IMR-90 (cell line): Measurements from ENCODE around the gene POU2F1. TPM values are rescaled to one million over a fixed set of nuclear protein-coding genes. Genes with fewer than 3 reads are reported as not detected.

Experiments
- ATAC-seq: fragments of 200-7000 bp; cut with Tn5 transposase; 2 replicates; pipeline ENCODE4 v1.9.1; 2020; ENCODE audit warnings: low read depth, mild to moderate bottlenecking, moderate library complexity
- BruUV-seq: library from RNA; stranded (reverse); fragments of 400-500 nt; replicated peaks from 2 replicates; lab custom pipeline; 2021; lab: Mats Ljungman, UMichigan
- CTCF ChIA-PET: fragments of 300-600 bp; formaldehyde crosslinking; extraction: SDS; loops from one replicate; lab custom pipeline; 2021; ENCODE audit warnings: antibody characterized with exemption; lab: Yijun Ruan, JAX
- POLR2A ChIA-PET: fragments of 300-600 bp; sonication (Branson Sonifier 250); formaldehyde crosslinking; loops from one replicate; lab custom pipeline; 2022; ENCODE audit warnings: antibody characterized with exemption; ENCODE audit not compliant: unreplicated experiment; lab: Charles Lee
- DNase-seq: peaks from one replicate; pipeline ENCODE4 v3.0.0; 2013
- H2AFZ ChIP-seq: replicated peaks from 2 replicates; pipeline ENCODE3; 2013; ENCODE audit warnings: low read length, mild to moderate bottlenecking; ENCODE audit not compliant: poor library complexity
- H2AK5ac ChIP-seq: 2 replicates; pipeline ENCODE4 v1.6.1; 2013; ENCODE audit warnings: low read depth, low read length, inconsistent platforms
- H2AK9ac ChIP-seq: replicated peaks from 2 replicates; pipeline ENCODE3; 2013; ENCODE audit warnings: mild to moderate bottlenecking, low read depth, low read length, moderate library complexity; ENCODE audit not compliant: poor library complexity
- H2BK120ac ChIP-seq: 2 replicates; pipeline ENCODE4 v1.6.1; 2013; ENCODE audit warnings: low read depth, low read length, inconsistent platforms
- H2BK15ac ChIP-seq: 3 replicates; pipeline ENCODE4 v1.6.1; 2013; ENCODE audit warnings: low read depth, low read length, inconsistent platforms
- H2BK20ac ChIP-seq: 2 replicates; pipeline ENCODE4 v1.6.1; 2013; ENCODE audit warnings: low read depth, mild to moderate bottlenecking, inconsistent platforms, low read length, moderate library complexity
- H2BK5ac ChIP-seq: 2 replicates; pipeline ENCODE4 v1.6.1; 2013; ENCODE audit warnings: mild to moderate bottlenecking, low read depth, low read length, inconsistent platforms; ENCODE audit not compliant: poor library complexity, severe bottlenecking
- H3K14ac ChIP-seq: replicated peaks from 2 replicates; pipeline ENCODE4 v1.6.1; 2013; ENCODE audit warnings: low read depth, low read length, inconsistent platforms
- H3K18ac ChIP-seq: 2 replicates; pipeline ENCODE4 v1.6.1; 2013; ENCODE audit warnings: low read depth, low read length, control low read depth
- H3K23ac ChIP-seq: 2 replicates; pipeline ENCODE4 v1.6.1; 2013; ENCODE audit warnings: low read depth, low read length, inconsistent platforms
- H3K27ac ChIP-seq: 2 replicates; pipeline ENCODE4 v1.5.1; 2013; ENCODE audit warnings: mild to moderate bottlenecking, control low read depth, low read length; ENCODE audit not compliant: insufficient read depth
- H3K27me3 ChIP-seq: 2 replicates; pipeline ENCODE4 v1.6.1; 2013; ENCODE audit warnings: low read length; ENCODE audit not compliant: control insufficient read depth, insufficient read depth
- H3K36me3 ChIP-seq: 2 replicates; pipeline ENCODE4 v1.6.1; 2013; ENCODE audit warnings: low read length, mixed read lengths; ENCODE audit not compliant: control insufficient read depth, insufficient read depth
- H3K4ac ChIP-seq: 2 replicates; pipeline ENCODE4 v1.6.1; 2013; ENCODE audit warnings: low read depth, low read length, inconsistent platforms
- H3K4me1 ChIP-seq: 2 replicates; pipeline ENCODE4 v1.6.1; 2013; ENCODE audit warnings: low read length, mixed read lengths; ENCODE audit not compliant: control insufficient read depth, insufficient read depth
- H3K4me2 ChIP-seq: 2 replicates; pipeline ENCODE4 v1.6.1; 2013; ENCODE audit warnings: low read depth, mild to moderate bottlenecking, control low read depth, low read length, moderate library complexity
- H3K4me3 ChIP-seq: 2 replicates; pipeline ENCODE4 v1.5.1; 2013; ENCODE audit warnings: low read depth, mild to moderate bottlenecking, control low read depth, low read length, moderate library complexity; ENCODE audit not compliant: insufficient read depth
- H3K56ac ChIP-seq: 2 replicates; pipeline ENCODE4 v1.6.1; 2013; ENCODE audit warnings: low read length, inconsistent platforms; ENCODE audit not compliant: insufficient read depth; ENCODE audit errors: extremely low read depth
- H3K79me1 ChIP-seq, 2 experiments: 2 replicates each; pipeline ENCODE4 v1.6.1; 2013; ENCODE audit warnings: low read length in 2 of 2, inconsistent platforms in 1 of 2, low read depth in 1 of 2
- H3K9ac ChIP-seq: 2 replicates; pipeline ENCODE4 v1.6.1; 2013; ENCODE audit warnings: low read depth, low read length, control low read depth
- H3K9me1 ChIP-seq: 2 replicates; pipeline ENCODE4 v1.6.1; 2013; ENCODE audit warnings: low read length, inconsistent platforms; ENCODE audit not compliant: insufficient read depth
- H3K9me3 ChIP-seq: 2 replicates; pipeline ENCODE4 v1.6.1; 2013; ENCODE audit warnings: low read length; ENCODE audit not compliant: control insufficient read depth, insufficient read depth
- H4K20me1 ChIP-seq: 2 replicates; pipeline ENCODE4 v1.6.1; 2013; ENCODE audit warnings: low read length, inconsistent platforms; ENCODE audit not compliant: insufficient read depth
- H4K5ac ChIP-seq: 2 replicates; pipeline ENCODE4 v1.6.1; 2013; ENCODE audit warnings: mild to moderate bottlenecking, low read depth, low read length, control low read depth
- H4K8ac ChIP-seq, 2 experiments: 2 replicates each; pipeline ENCODE4 v1.6.1; 2013; ENCODE audit warnings: low read depth in 2 of 2, low read length in 2 of 2, control low read depth in 1 of 2, inconsistent platforms in 1 of 2
- H4K91ac ChIP-seq: 2 replicates; pipeline ENCODE4 v1.6.1; 2013; ENCODE audit warnings: low read depth, low read length, inconsistent platforms; ENCODE audit not compliant: insufficient read depth
- CHD1 ChIP-seq: IDR thresholded peaks from 2 replicates; pipeline ENCODE4 v1.6.1; 2012; ENCODE audit warnings: low read depth, low read length, improper control_type of control experiment
- FOS ChIP-seq: fragments of 150-350 bp; IDR thresholded peaks from 2 replicates; pipeline ENCODE4 v1.6.1; 2016; ENCODE audit warnings: low read depth, low read length
- MAFK ChIP-seq: IDR thresholded peaks from 2 replicates; pipeline ENCODE4 v1.6.1; 2012; ENCODE audit warnings: low read depth, low read length, improper control_type of control experiment
- MXI1 ChIP-seq: IDR thresholded peaks from 2 replicates; pipeline ENCODE4 v1.6.1; 2012; ENCODE audit warnings: low read depth, mild to moderate bottlenecking, low read length, moderate library complexity, borderline replicate concordance
- POLR2A ChIP-seq: IDR thresholded peaks from 2 replicates; pipeline ENCODE4 v1.6.1; 2012; ENCODE audit warnings: mild to moderate bottlenecking, low read depth, low read length
- RFX5 ChIP-seq: IDR thresholded peaks from 2 replicates; pipeline ENCODE4 v1.8.0; 2012; ENCODE audit warnings: low read depth, mild to moderate bottlenecking, low read length, moderate library complexity
- WGBS, 2 experiments: methylation state at CpG; one replicate each; pipeline versions ENCODE4 v1.1.5 to v1.1.7; 2013; ENCODE audit warnings: missing lambda C conversion rate in 2 of 2; ENCODE audit not compliant: insufficient read length in 1 of 2; ENCODE audit errors: extremely low coverage in 2 of 2; 5-methylcytosine and 5-hydroxymethylcytosine counted together
- dilution Hi-C: fragments of 300-500 bp; cut with HindIII; formaldehyde crosslinking; loops from one replicate; pipeline ENCODE4 v1.14.3; 2018; ENCODE audit warnings: low sequenced_read_pairs; ENCODE audit not compliant: unreplicated experiment
- in situ Hi-C: fragments of 300-500 bp; cut with MboI; formaldehyde crosslinking; loops from 3 replicates; pipeline ENCODE4 v1.14.3; 2019; ENCODE audit warnings: low sequenced_read_pairs, inconsistent platforms, mixed read lengths
- intact Hi-C: fragments of 100-400 bp; cut with micrococcal nuclease; formaldehyde crosslinking; loops from 2 replicates; pipeline ENCODE4 v1.10.0; 2022
- polyA plus RNA-seq, 3 experiments: library from polyadenylated mRNA; depleted of rRNA; stranded (reverse); fragments of >200 nt; gene quantifications; 2 replicates each; pipeline ENCODE4 v1.2.3, GENCODE V29; 2012; ENCODE audit warnings: low replicate concordance in 1 of 3
- total RNA-seq: library from RNA; depleted of rRNA; stranded (reverse); fragments of >200 nt; gene quantifications from 2 replicates; pipeline ENCODE4 v1.2.3, GENCODE V29; 2012
- TF ChIP-seq, protein P1 (sequence below): fragments of 150-350 bp; IDR thresholded peaks from 2 replicates; pipeline ENCODE4 v1.6.1; 2017; ENCODE audit warnings: mild to moderate bottlenecking, antibody characterized with exemption, low read length, low read depth

POU2F1 gene
- total and polyA plus RNA-seq, 2 of the 4 experiments (the other 2 are of a cell fraction) = 1.2 to 3.4 TPM

DNA sequence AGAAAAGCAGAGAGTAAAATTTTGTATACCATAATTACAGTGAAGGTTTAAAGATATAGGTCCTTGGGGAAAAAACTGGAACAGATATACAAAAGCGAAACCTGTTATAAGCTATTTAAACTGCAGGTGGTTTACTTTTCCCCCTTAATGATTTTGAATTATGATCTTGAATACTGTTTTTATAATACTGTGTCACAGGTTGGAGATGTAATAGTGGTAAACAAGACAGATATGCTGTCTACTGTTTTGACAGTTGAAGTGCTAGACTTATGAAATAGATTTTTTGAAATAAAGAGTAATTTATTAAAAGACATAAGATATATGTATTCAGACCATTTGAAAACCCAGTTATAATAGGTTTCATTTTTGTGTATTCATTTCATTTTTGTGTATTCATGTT is 168.3 kb downstream of the POU2F1 start:
- Histone ChIP-seq H4K20me1 (no peaks in the 10 kb centered on the region), H2AFZ (no peak overlapping the region), H3K23ac (no peak overlapping the region), H3K4ac (no peak overlapping the region), H3K27ac (no peak overlapping the region), H2BK120ac (no peak overlapping the region), H3K9ac (no peak overlapping the region), H3K4me2 (no peak overlapping the region), H3K4me1 (no peaks in the 10 kb centered on the region), H3K27me3 (no peaks in the 10 kb centered on the region), H2BK20ac (no peak overlapping the region), H3K9me3 (no peaks in the 10 kb centered on the region), H2AK9ac (no peak overlapping the region), H3K56ac (no peak overlapping the region), H2AK5ac (no peak overlapping the region), H3K4me3 (no peak overlapping the region), H3K14ac (no peak overlapping the region), H2BK5ac (no peak overlapping the region), H4K8ac (no peak overlapping the region), H3K18ac (no peak overlapping the region), H3K79me1 (no peaks in the 10 kb centered on the region), H2BK15ac (no peak overlapping the region), H3K36me3 (peaks cover 3% of the 10 kb centered on the region), H4K5ac (no peak overlapping the region), H3K9me1 (no peaks in the 10 kb centered on the region), H4K91ac (no peak overlapping the region)
- in situ Hi-C loops = no loop called here
- POLR2A ChIA-PET = no interaction called here
- ATAC-seq (no peak), DNase-seq (no peak)
- dilution Hi-C loops = no loop called here
- CTCF ChIA-PET = no interaction called here
- BruUV-seq = no TSS peak
- TF ChIP-seq, protein P1, sequence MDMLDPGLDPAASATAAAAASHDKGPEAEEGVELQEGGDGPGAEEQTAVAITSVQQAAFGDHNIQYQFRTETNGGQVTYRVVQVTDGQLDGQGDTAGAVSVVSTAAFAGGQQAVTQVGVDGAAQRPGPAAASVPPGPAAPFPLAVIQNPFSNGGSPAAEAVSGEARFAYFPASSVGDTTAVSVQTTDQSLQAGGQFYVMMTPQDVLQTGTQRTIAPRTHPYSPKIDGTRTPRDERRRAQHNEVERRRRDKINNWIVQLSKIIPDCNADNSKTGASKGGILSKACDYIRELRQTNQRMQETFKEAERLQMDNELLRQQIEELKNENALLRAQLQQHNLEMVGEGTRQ = no peak
- TF ChIP-seq MXI1 (no peak), FOS (no peak), RFX5 (no peak), MAFK (no peak), CHD1 (no peak), POLR2A (no peak)
- WGBS, 2 experiments = no CpG with 5 or more reads among the region's 1 CpG
- intact Hi-C loops = no loop called here
